Naive thymus-derived CD4-positive, alpha-beta T cell (primary cell): ENCODE results near the gene TEAD4. TPM values are rescaled to one million over a fixed set of nuclear protein-coding genes. Genes with fewer than 3 reads are reported as not detected.
A peak's percentile ranks its signal among the peaks of the same experiment; 100 is the strongest.

Experiments used
- ATAC-seq: fragments of 150-1000 bp; cut with Tn5 transposase; 2 replicates; pipeline ENCODE4 v1.10.0; 2021; ENCODE audit warnings: mild to moderate bottlenecking, moderate library complexity
- CTCF ChIA-PET: fragments of 350-600 bp; sonication (Branson Sonifier 250); formaldehyde crosslinking; loops from one replicate; lab custom pipeline; 2021; ENCODE audit warnings: antibody characterized with exemption; lab: Charles Lee
- POLR2A ChIA-PET: fragments of 350-600 bp; sonication (Branson Sonifier 250); formaldehyde crosslinking; loops from one replicate; lab custom pipeline; 2021; ENCODE audit warnings: antibody characterized with exemption, inconsistent platforms; lab: Charles Lee
- DNase-seq, 9 donors: peaks; one replicate each; pipeline versions ENCODE4 v3.0.0 to v3.0.0-alpha.2; 2020 to 2022; ENCODE audit warnings: mixed read lengths in 1 of 9
- H3K27ac ChIP-seq: one replicate; pipeline ENCODE4 v1.7.0; 2013; ENCODE audit warnings: mild to moderate bottlenecking, low read depth, low read length, moderate library complexity
- H3K27me3 ChIP-seq, 2 donors: one replicate each; pipeline ENCODE4 v1.7.0; 2013; ENCODE audit warnings: low read length in 2 of 2, mild to moderate bottlenecking in 2 of 2, moderate library complexity in 2 of 2; ENCODE audit not compliant: control insufficient read depth in 2 of 2, insufficient read depth in 2 of 2
- H3K36me3 ChIP-seq, 3 experiments: 1 replicate in 2 of 3; 2 replicates in 1 of 3; pipeline ENCODE4 v1.7.0; 2013; ENCODE audit warnings: low read length in 3 of 3, mild to moderate bottlenecking in 3 of 3, moderate library complexity in 1 of 3; ENCODE audit not compliant: insufficient read depth in 3 of 3, control insufficient read depth in 2 of 3
- H3K4me1 ChIP-seq, 2 donors: one replicate each; pipeline ENCODE4 v1.7.0; 2013; ENCODE audit warnings: low read length in 2 of 2, mild to moderate bottlenecking in 2 of 2, moderate library complexity in 1 of 2; ENCODE audit not compliant: control insufficient read depth in 2 of 2, insufficient read depth in 2 of 2
- H3K4me3 ChIP-seq: 2 replicates; pipeline ENCODE4 v1.7.0; 2013; ENCODE audit warnings: mild to moderate bottlenecking, low read length
- H3K9me3 ChIP-seq, 3 experiments: 1 replicate in 2 of 3; 2 replicates in 1 of 3; pipeline ENCODE4 v1.7.0; 2013; ENCODE audit warnings: low read length in 3 of 3; ENCODE audit not compliant: control insufficient read depth in 2 of 3
- H3K27ac Mint-ChIP-seq, 9 donors: one replicate each; pipeline ENCODE4 v1.8.0; 2020 to 2022; ENCODE audit warnings: mixed read lengths in 9 of 9, mild to moderate bottlenecking in 8 of 9, moderate library complexity in 5 of 9, inconsistent platforms in 2 of 9
- H3K27me3 Mint-ChIP-seq, 5 donors: one replicate each; pipeline ENCODE4 v1.8.0; 2021 to 2022; ENCODE audit warnings: mixed read lengths in 5 of 5, mild to moderate bottlenecking in 1 of 5
- H3K36me3 Mint-ChIP-seq, 5 donors: one replicate each; pipeline ENCODE4 v1.8.0; 2020 to 2022; ENCODE audit warnings: mixed read lengths in 5 of 5, mild to moderate bottlenecking in 3 of 5, inconsistent platforms in 1 of 5
- H3K4me1 Mint-ChIP-seq, 7 donors: one replicate each; pipeline ENCODE4 v1.8.0; 2020 to 2022; ENCODE audit warnings: mixed read lengths in 7 of 7, mild to moderate bottlenecking in 3 of 7, inconsistent platforms in 1 of 7
- H3K4me3 Mint-ChIP-seq, 10 donors: one replicate each; pipeline ENCODE4 v1.8.0; 2020 to 2022; ENCODE audit warnings: mild to moderate bottlenecking in 10 of 10, mixed read lengths in 10 of 10, moderate library complexity in 6 of 10, inconsistent platforms in 2 of 10
- H3K9me3 Mint-ChIP-seq, 11 donors: one replicate each; pipeline ENCODE4 v1.8.0; 2020 to 2022; ENCODE audit warnings: mixed read lengths in 11 of 11, mild to moderate bottlenecking in 4 of 11, inconsistent platforms in 1 of 11, moderate library complexity in 1 of 11
- intact Hi-C, 2 donors: fragments of 100-400 bp; cut with micrococcal nuclease; formaldehyde crosslinking; loops; one replicate each; pipeline ENCODE4 v1.15.1; 2023
- polyA plus RNA-seq, 2 donors: library from polyadenylated mRNA; unstranded; fragments of 300-500 nt; fragmentation: Illumina TruSeq; gene quantifications; one replicate each; pipeline ENCODE4 v1.2.3, GENCODE V29; 2021
- total RNA-seq, 6 experiments: library from RNA in 5 of 6; stranded (reverse) in 5 of 6; gene quantifications; 1 replicate in 5 of 6; 2 replicates in 1 of 6; pipeline ENCODE4 v1.2.3 and lab custom pipeline; 2021 to 2026

TEAD4 gene
- total and polyA plus RNA-seq, 7 experiments from 2014 or later: 1.8 TPM; not detected in 6

GRCh38 chr12:3075315-3075714 is 116.1 kb downstream of the TEAD4 start:
- Histone ChIP-seq H3K27me3 (peaks cover 0 to 4% of the 10 kb centered on the region in 2 donors), H3K9me3 (no peaks in the 10 kb centered on the region), H3K4me3 (no peak overlapping the region), H3K36me3 (no peaks in the 10 kb centered on the region), H3K4me1 (peaks cover 0 to 3% of the 10 kb centered on the region in 2 donors), H3K27ac (no peak overlapping the region)
- no peak for DNase-seq
- Mint-ChIP-seq H3K36me3 (no peaks in the 10 kb centered on the region), H3K4me1 (peaks cover 0 to 21% (median 13%) of the 10 kb centered on the region in 7 donors), H3K9me3 (no peaks in the 10 kb centered on the region), H3K27me3 (peaks cover 0 to 30% (median 5%) of the 10 kb centered on the region in 5 donors), H3K4me3 (peak overlapping the region; percentile 3 to 85 (median 65)), H3K27ac (no peak overlapping the region)
- ChIA-PET CTCF (interaction anchor here (0.7 kb wide), 1 partner anchor 199 kb away, joined by 5 read pairs; no protein-coding TSS in a partner anchor), POLR2A (no interaction called here)
- no peak for ATAC-seq
- intact Hi-C loops: loop anchor here in 1 of 2 donors (5.0 to 10.0 kb wide), 3 partner anchors 283 to 1247 kb away; partner anchors contain the start of genes FKBP4 and TIGAR

- Histone ChIP-seq H3K4me1 (peaks cover 0 to 3% of the 10 kb centered on the region in 2 donors), H3K27ac (peak within 1 kb of the TSS; percentile 0), H3K4me3 (peak within 1 kb of the TSS; percentile 64), H3K36me3 (no peaks in the 10 kb centered on the region), H3K27me3 (peaks cover 0 to 4% of the 10 kb centered on the region in 2 donors), H3K9me3 (no peaks in the 10 kb centered on the region)
- ATAC-seq (peak; percentile 93), DNase-seq (peak; percentile 19 to 83 (median 64))
- H3K27me3 Mint-ChIP-seq: peaks cover 0 to 31% (median 5%) of the 10 kb centered on the region in 5 donors
- ChIA-PET CTCF (interaction anchor here (1.1 kb wide), 1 partner anchor 198 kb away, joined by 3 read pairs; no protein-coding TSS in a partner anchor), POLR2A (no interaction called here)
- peaks cover 0 to 21% (median 13%) of the 10 kb centered on the region in 7 donors for H3K4me1 Mint-ChIP-seq
- no peaks in the 10 kb centered on the region for H3K36me3 Mint-ChIP-seq
- peak within 1 kb of the TSS in 7 of 9 donors; percentile 26 to 70 (median 62) for H3K27ac Mint-ChIP-seq
- H3K9me3 Mint-ChIP-seq: no peaks in the 10 kb centered on the region
- H3K4me3 Mint-ChIP-seq: peak within 1 kb of the TSS; percentile 75 to 90 (median 86)
- intact Hi-C loops: loop anchor here in 1 of 2 donors (1.0 to 10.0 kb wide), 8 partner anchors 126 to 1245 kb away; partner anchors contain the start of genes CRACR2A, FKBP4, TIGAR and TULP3
Measured at GRCh38 chr12:3076730-3077571, 117.8 kb downstream of the TEAD4 start, which contains the start of gene TSPAN9. Gene TSPAN9 (plus strand): TSS chr12:3077379. CDS start chr12:3201194, 123,815 bp downstream.

GRCh38 chr12:3077572-3078081 is 118.4 kb downstream of the TEAD4 start:
- peaks cover 0 to 4% of the 10 kb centered on the region in 2 donors for H3K27me3 ChIP-seq
- no peaks in the 10 kb centered on the region for H3K9me3 ChIP-seq
- H3K4me1 Mint-ChIP-seq: peaks cover 0 to 26% (median 13%) of the 10 kb centered on the region in 7 donors
- H3K27ac ChIP-seq: no peak overlapping the region
- POLR2A ChIA-PET: no interaction called here
- DNase-seq (peak in 7 of 9 donors; percentile 18 to 30 (median 25)), ATAC-seq (no peak)
- intact Hi-C loops: loop anchor here in 1 of 2 donors (1.0 to 10.0 kb wide), 8 partner anchors 126 to 1245 kb away; partner anchors contain the start of genes CRACR2A, FKBP4, TIGAR and TULP3
- peak overlapping the region in 7 of 9 donors; percentile 10 to 70 (median 62) for H3K27ac Mint-ChIP-seq
- peak overlapping the region; percentile 44 for H3K4me3 ChIP-seq
- CTCF ChIA-PET: no interaction called here
- H3K36me3 Mint-ChIP-seq: no peaks in the 10 kb centered on the region
- H3K4me3 Mint-ChIP-seq: peak overlapping the region; percentile 58 to 90 (median 85)
- H3K9me3 Mint-ChIP-seq: no peaks in the 10 kb centered on the region
- peaks cover 0 to 3% of the 10 kb centered on the region in 2 donors for H3K4me1 ChIP-seq
- H3K27me3 Mint-ChIP-seq: peaks cover 0 to 31% (median 5%) of the 10 kb centered on the region in 5 donors
- no peaks in the 10 kb centered on the region for H3K36me3 ChIP-seq

- H3K36me3 ChIP-seq: no peaks in the 10 kb centered on the region
- peaks cover 0 to 4% of the 10 kb centered on the region in 2 donors for H3K27me3 ChIP-seq
- intact Hi-C loops: loop anchor here in 1 of 2 donors (5.0 to 10.0 kb wide), 3 partner anchors 286 to 1244 kb away; partner anchors contain the start of genes FKBP4 and TIGAR
- ATAC-seq (no peak), DNase-seq (no peak)
- ChIA-PET CTCF (no interaction called here), POLR2A (interaction anchor here (0.7 kb wide), 1 partner anchor 96 kb away, joined by 3 read pairs; no protein-coding TSS in a partner anchor)
- no peak overlapping the region for H3K27ac ChIP-seq
- H3K27me3 Mint-ChIP-seq: peaks cover 0 to 28% (median 5%) of the 10 kb centered on the region in 5 donors
- H3K4me3 Mint-ChIP-seq: peak overlapping the region; percentile 58 to 90 (median 85)
- no peaks in the 10 kb centered on the region for H3K9me3 Mint-ChIP-seq
- H3K4me3 ChIP-seq: peak overlapping the region; percentile 44
- peaks cover 0 to 26% (median 16%) of the 10 kb centered on the region in 7 donors for H3K4me1 Mint-ChIP-seq
- peaks cover 0 to 3% of the 10 kb centered on the region in 2 donors for H3K4me1 ChIP-seq
- no peaks in the 10 kb centered on the region for H3K36me3 Mint-ChIP-seq
- peak overlapping the region in 7 of 9 donors; percentile 10 to 70 (median 62) for H3K27ac Mint-ChIP-seq
- H3K9me3 ChIP-seq: no peaks in the 10 kb centered on the region
Measured at GRCh38 chr12:3078086-3078820, 119.1 kb downstream of the TEAD4 start.

GRCh38 chr12:3081091-3081490 is 121.9 kb downstream of the TEAD4 start:
- intact Hi-C loops: no loop called here
- Histone ChIP-seq H3K4me1 (peaks cover 0 to 3% of the 10 kb centered on the region in 2 donors), H3K27me3 (no peaks in the 10 kb centered on the region), H3K27ac (no peak overlapping the region), H3K4me3 (no peak overlapping the region), H3K9me3 (no peaks in the 10 kb centered on the region), H3K36me3 (no peaks in the 10 kb centered on the region)
- peak overlapping the region in 1 of 9 donors; percentile 62 for H3K27ac Mint-ChIP-seq
- peaks cover 0 to 17% (median 8%) of the 10 kb centered on the region in 7 donors for H3K4me1 Mint-ChIP-seq
- CTCF ChIA-PET: no interaction called here
- H3K9me3 Mint-ChIP-seq: peaks cover 0 to 3% (median 0%) of the 10 kb centered on the region in 11 donors
- H3K4me3 Mint-ChIP-seq: no peak overlapping the region
- peaks cover 0 to 20% (median 0%) of the 10 kb centered on the region in 5 donors for H3K27me3 Mint-ChIP-seq
- ATAC-seq: no peak
- H3K36me3 Mint-ChIP-seq: no peaks in the 10 kb centered on the region
- POLR2A ChIA-PET: no interaction called here
- DNase-seq: no peak

GRCh38 chr12:3081886-3082285 is 122.7 kb downstream of the TEAD4 start:
- Histone ChIP-seq H3K27ac (no peak overlapping the region), H3K36me3 (no peaks in the 10 kb centered on the region), H3K4me1 (peaks cover 0 to 3% of the 10 kb centered on the region in 2 donors), H3K27me3 (no peaks in the 10 kb centered on the region), H3K4me3 (no peak overlapping the region), H3K9me3 (no peaks in the 10 kb centered on the region)
- no peak for DNase-seq
- no peak for ATAC-seq
- POLR2A ChIA-PET: no interaction called here
- H3K4me3 Mint-ChIP-seq: no peak overlapping the region
- no peak overlapping the region for H3K27ac Mint-ChIP-seq
- CTCF ChIA-PET: no interaction called here
- H3K27me3 Mint-ChIP-seq: peaks cover 0 to 19% (median 0%) of the 10 kb centered on the region in 5 donors
- peaks cover 0 to 17% (median 8%) of the 10 kb centered on the region in 7 donors for H3K4me1 Mint-ChIP-seq
- no peaks in the 10 kb centered on the region for H3K36me3 Mint-ChIP-seq
- H3K9me3 Mint-ChIP-seq: peaks cover 0 to 3% (median 0%) of the 10 kb centered on the region in 11 donors
- intact Hi-C loops: no loop called here
